HS-27A (cell line): Measurements from ENCODE around the gene CNTN1.

Experiments used
- DNase-seq: peaks from one replicate; pipeline ENCODE4 v3.0.0-alpha.2; 2012; ENCODE audit warnings: low read depth, missing footprints

CNTN1 gene

GRCh38 chr12:41120211-41120610, 428.0 kb downstream of the CNTN1 start:
- no peak for DNase-seq

GRCh38 chr12:41121374-41121773, 429.1 kb downstream of the CNTN1 start:
- no peak for DNase-seq
